Esophagus muscularis mucosa (tissue), 4 donors: ENCODE measurements around the gene TMEM135.
"Not testable (repeated sequence)": the region's sequence is repeated elsewhere in the genome, so short reads cannot be mapped to it uniquely, and the experiment has no call there.

Experiments
- EP300 ChIP-seq: sonication (generic); formaldehyde crosslinking; IDR thresholded peaks from one replicate; pipeline ENCODE4 v1.6.1; 2017; ENCODE audit warnings: antibody characterized with exemption
- POLR2A ChIP-seq: fragments of 450-650 bp; IDR thresholded peaks from one replicate; pipeline ENCODE4 v1.6.1; 2017; ENCODE audit warnings: antibody characterized with exemption, moderate library complexity, mild to moderate bottlenecking, low read depth
- POLR2AphosphoS5 ChIP-seq, 2 donors: sonication (generic); formaldehyde crosslinking; IDR thresholded peaks; one replicate each; pipeline ENCODE4 v1.6.1; 2017; ENCODE audit warnings: antibody characterized with exemption in 2 of 2
- TF ChIP-seq, protein P1 (sequence below), 3 experiments: fragments of 200-600 bp in 2 of 3; fragments of 450-650 bp in 1 of 3; sonication (generic) in 2 of 3; IDR thresholded peaks; one replicate each; pipeline ENCODE4 v1.5.1; 2017 to 2019; ENCODE audit warnings: antibody characterized with exemption in 3 of 3, mild to moderate bottlenecking in 2 of 3, moderate library complexity in 1 of 3

DNA sequence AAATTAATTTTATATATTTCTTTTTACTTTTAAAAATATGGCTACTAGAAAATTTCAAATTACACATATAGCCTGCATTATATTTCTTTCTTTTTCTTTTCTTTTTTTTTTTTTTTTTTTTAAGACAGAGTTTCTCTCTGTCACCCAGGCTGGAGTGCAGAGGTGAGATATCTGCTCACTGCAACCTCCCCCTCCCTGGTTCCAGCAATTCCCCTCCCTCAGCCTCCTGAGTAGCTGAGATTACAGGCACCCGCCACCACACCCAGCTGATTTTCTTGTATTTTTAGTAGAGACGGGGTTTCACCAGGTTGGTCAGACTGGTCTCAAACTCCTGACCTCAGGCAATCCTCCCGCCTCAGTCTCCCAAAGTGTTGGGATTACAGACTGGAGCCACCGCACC is 234.2 kb downstream of the TMEM135 start:
- TF ChIP-seq, protein P1, sequence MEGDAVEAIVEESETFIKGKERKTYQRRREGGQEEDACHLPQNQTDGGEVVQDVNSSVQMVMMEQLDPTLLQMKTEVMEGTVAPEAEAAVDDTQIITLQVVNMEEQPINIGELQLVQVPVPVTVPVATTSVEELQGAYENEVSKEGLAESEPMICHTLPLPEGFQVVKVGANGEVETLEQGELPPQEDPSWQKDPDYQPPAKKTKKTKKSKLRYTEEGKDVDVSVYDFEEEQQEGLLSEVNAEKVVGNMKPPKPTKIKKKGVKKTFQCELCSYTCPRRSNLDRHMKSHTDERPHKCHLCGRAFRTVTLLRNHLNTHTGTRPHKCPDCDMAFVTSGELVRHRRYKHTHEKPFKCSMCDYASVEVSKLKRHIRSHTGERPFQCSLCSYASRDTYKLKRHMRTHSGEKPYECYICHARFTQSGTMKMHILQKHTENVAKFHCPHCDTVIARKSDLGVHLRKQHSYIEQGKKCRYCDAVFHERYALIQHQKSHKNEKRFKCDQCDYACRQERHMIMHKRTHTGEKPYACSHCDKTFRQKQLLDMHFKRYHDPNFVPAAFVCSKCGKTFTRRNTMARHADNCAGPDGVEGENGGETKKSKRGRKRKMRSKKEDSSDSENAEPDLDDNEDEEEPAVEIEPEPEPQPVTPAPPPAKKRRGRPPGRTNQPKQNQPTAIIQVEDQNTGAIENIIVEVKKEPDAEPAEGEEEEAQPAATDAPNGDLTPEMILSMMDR (IDR thresholded peaks at IDR 0.05) = not testable (repeated sequence)
- TF ChIP-seq POLR2AphosphoS5 (IDR thresholded peaks at IDR 0.05); EP300; POLR2A: not testable (repeated sequence)
